BLaER1 (cell line): ENCODE measurements around the gene FYCO1.
A peak's percentile ranks its signal among the peaks of the same experiment; 100 is the strongest.

Experiments used
- H3K27ac ChIP-seq: shearing (Covaris generic); formaldehyde crosslinking; 2 replicates; pipeline ENCODE4 v1.8.1; 2022
- H3K27me3 ChIP-seq: shearing (Covaris generic); formaldehyde crosslinking; 2 replicates; pipeline ENCODE4 v1.8.1; 2022
- H3K36me3 ChIP-seq: shearing (Covaris generic); formaldehyde crosslinking; 2 replicates; pipeline ENCODE4 v1.8.1; 2022
- H3K4me1 ChIP-seq: shearing (Covaris generic); formaldehyde crosslinking; 2 replicates; pipeline ENCODE4 v1.8.1; 2022
- H3K4me2 ChIP-seq: shearing (Covaris generic); formaldehyde crosslinking; 2 replicates; pipeline ENCODE4 v1.8.1; 2022
- H3K4me3 ChIP-seq: shearing (Covaris generic); formaldehyde crosslinking; 2 replicates; pipeline ENCODE4 v1.8.1; 2022
- H3K9ac ChIP-seq: shearing (Covaris generic); formaldehyde crosslinking; 2 replicates; pipeline ENCODE4 v1.8.1; 2022
- H3K9me3 ChIP-seq: shearing (Covaris generic); formaldehyde crosslinking; 2 replicates; pipeline ENCODE4 v1.8.1; 2022
- H4K20me1 ChIP-seq: shearing (Covaris generic); formaldehyde crosslinking; 2 replicates; pipeline ENCODE4 v1.8.1; 2022
- Cebpa-rat ChIP-seq: shearing (Covaris generic); IDR thresholded peaks from 2 replicates; pipeline ENCODE4 v1.8.1; 2022

FYCO1 gene

GRCh38 chr3:45894015-45894414, 101.6 kb downstream of the FYCO1 start:
- no peak for TF ChIP-seq Cebpa-rat
- Histone ChIP-seq H3K4me1 (peaks cover 32% of the 10 kb centered on the region), H3K4me2 (no peak overlapping the region), H3K36me3 (no peaks in the 10 kb centered on the region), H3K4me3 (no peak overlapping the region), H3K27ac (no peak overlapping the region), H3K9me3 (no peaks in the 10 kb centered on the region), H3K27me3 (no peaks in the 10 kb centered on the region), H3K9ac (no peak overlapping the region), H4K20me1 (no peaks in the 10 kb centered on the region)

- Histone ChIP-seq H3K9me3 (no peaks in the 10 kb centered on the region), H4K20me1 (no peaks in the 10 kb centered on the region), H3K36me3 (no peaks in the 10 kb centered on the region), H3K4me3 (no peak overlapping the region), H3K27ac (no peak overlapping the region), H3K9ac (no peak overlapping the region), H3K4me1 (peaks cover 40% of the 10 kb centered on the region), H3K4me2 (no peak overlapping the region), H3K27me3 (no peaks in the 10 kb centered on the region)
- TF ChIP-seq Cebpa-rat: no peak
Observed at GRCh38 chr3:45892161-45892560, 103.5 kb downstream of the FYCO1 start.

DNA sequence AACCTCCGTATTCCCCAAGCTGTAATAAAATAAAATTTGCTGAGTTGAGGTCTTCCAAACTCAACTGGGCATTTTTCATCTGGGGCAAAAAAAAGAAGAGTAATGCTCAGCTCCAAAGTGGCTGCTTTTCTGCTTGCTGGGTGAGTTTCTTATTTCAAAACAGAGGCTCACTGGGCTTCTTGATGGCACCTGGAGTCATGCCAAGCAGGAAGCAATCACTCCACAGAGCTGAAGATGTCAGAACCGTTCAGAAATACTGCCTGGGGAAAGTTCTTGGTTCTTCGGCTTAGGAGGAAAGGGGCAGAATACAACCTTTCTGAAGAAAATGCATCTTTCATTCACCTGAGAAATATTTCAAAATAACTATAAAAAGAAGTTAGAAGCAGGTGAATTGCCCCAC, 105.2 kb downstream of the FYCO1 start:
- H3K9me3 ChIP-seq: no peaks in the 10 kb centered on the region
- H3K27ac ChIP-seq: no peak overlapping the region
- H4K20me1 ChIP-seq: no peaks in the 10 kb centered on the region
- no peak for TF ChIP-seq Cebpa-rat
- no peaks in the 10 kb centered on the region for H3K27me3 ChIP-seq
- no peak overlapping the region for H3K9ac ChIP-seq
- H3K4me2 ChIP-seq: peak overlapping the region; percentile 57
- H3K4me1 ChIP-seq: peaks cover 40% of the 10 kb centered on the region
- H3K4me3 ChIP-seq: no peak overlapping the region
- no peaks in the 10 kb centered on the region for H3K36me3 ChIP-seq

GRCh38 chr3:45889337-45889736, 106.3 kb downstream of the FYCO1 start:
- TF ChIP-seq Cebpa-rat: no peak
- Histone ChIP-seq H3K36me3 (no peaks in the 10 kb centered on the region), H3K27ac (no peak overlapping the region), H3K9ac (no peak overlapping the region), H3K27me3 (no peaks in the 10 kb centered on the region), H4K20me1 (no peaks in the 10 kb centered on the region), H3K9me3 (no peaks in the 10 kb centered on the region), H3K4me1 (peaks cover 40% of the 10 kb centered on the region), H3K4me3 (no peak overlapping the region), H3K4me2 (peak overlapping the region; percentile 42)

DNA sequence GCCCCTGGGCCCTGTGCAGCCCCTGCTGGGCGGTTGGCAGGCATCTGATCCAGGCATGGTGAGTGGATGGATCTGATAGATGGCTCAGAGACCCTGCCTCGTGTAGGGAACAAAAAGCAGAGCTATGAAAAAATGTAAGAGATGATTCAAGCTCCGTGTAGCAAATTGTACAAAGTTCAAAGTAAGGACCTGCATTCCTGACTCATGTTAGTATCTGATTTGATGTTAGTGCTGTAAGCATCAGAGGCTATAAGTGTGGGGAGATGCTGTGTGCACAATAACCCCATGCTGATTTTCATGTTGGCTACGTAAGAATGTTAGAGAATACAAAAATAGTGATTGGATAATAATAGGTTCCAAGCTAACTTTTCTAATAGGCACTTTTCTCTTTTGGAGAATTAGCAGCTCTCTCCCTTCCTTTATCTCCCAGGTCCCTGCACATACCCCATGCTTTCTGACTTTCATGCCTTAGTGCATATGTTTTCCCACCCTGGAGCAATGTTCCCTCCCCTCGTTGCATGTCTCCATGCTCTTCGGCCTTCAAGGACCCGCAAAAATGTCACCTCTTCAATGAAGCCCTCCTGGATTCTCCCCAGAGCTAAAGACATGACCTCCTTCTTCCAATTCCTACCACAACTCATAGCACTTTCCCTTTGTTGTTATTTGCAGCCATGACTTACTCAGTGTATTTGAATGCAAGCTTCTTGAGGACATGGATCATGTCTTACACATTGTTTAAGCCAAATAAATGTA, 107.7 kb downstream of the FYCO1 start:
- Histone ChIP-seq H3K9ac (no peak overlapping the region), H3K27me3 (no peaks in the 10 kb centered on the region), H4K20me1 (no peaks in the 10 kb centered on the region), H3K4me2 (no peak overlapping the region; the same call in 1 of the 2 replicates), H3K36me3 (no peaks in the 10 kb centered on the region), H3K4me1 (peaks cover 39% of the 10 kb centered on the region), H3K9me3 (no peaks in the 10 kb centered on the region), H3K27ac (no peak overlapping the region), H3K4me3 (no peak overlapping the region)
- no peak for TF ChIP-seq Cebpa-rat

GRCh38 chr3:45887285-45887684, 108.3 kb downstream of the FYCO1 start:
- Histone ChIP-seq H3K36me3 (no peaks in the 10 kb centered on the region), H3K27ac (no peak overlapping the region), H3K27me3 (no peaks in the 10 kb centered on the region), H3K4me1 (peaks cover 34% of the 10 kb centered on the region), H3K4me3 (no peak overlapping the region), H3K9me3 (no peaks in the 10 kb centered on the region), H3K9ac (no peak overlapping the region), H3K4me2 (no peak overlapping the region), H4K20me1 (no peaks in the 10 kb centered on the region)
- no peak for TF ChIP-seq Cebpa-rat

GRCh38 chr3:45885979-45886705, 109.5 kb downstream of the FYCO1 start, which contains the start of gene CCR9:
TSS of gene CCR9 (plus strand) at chr3:45886543. CDS start at chr3:45894934, 8,391 bp downstream.
- Histone ChIP-seq H3K27me3 (no peaks in the 10 kb centered on the region), H3K4me2 (no peak within 1 kb of the TSS), H3K4me1 (peaks cover 27% of the 10 kb centered on the region), H3K4me3 (no peak within 1 kb of the TSS), H3K9me3 (no peaks in the 10 kb centered on the region), H3K27ac (no peak within 1 kb of the TSS), H4K20me1 (no peaks in the 10 kb centered on the region), H3K36me3 (no peaks in the 10 kb centered on the region), H3K9ac (no peak within 1 kb of the TSS)
- TF ChIP-seq Cebpa-rat: no peak

GRCh38 chr3:45884368-45885201, 111.0 kb downstream of the FYCO1 start:
- Histone ChIP-seq H3K27ac (no peak overlapping the region), H4K20me1 (no peaks in the 10 kb centered on the region), H3K9ac (no peak overlapping the region), H3K4me3 (no peak overlapping the region), H3K27me3 (no peaks in the 10 kb centered on the region), H3K9me3 (no peaks in the 10 kb centered on the region), H3K4me2 (no peak overlapping the region), H3K4me1 (peaks cover 13% of the 10 kb centered on the region), H3K36me3 (no peaks in the 10 kb centered on the region)
- no peak for TF ChIP-seq Cebpa-rat

GRCh38 chr3:45881078-45882022, 114.3 kb downstream of the FYCO1 start:
- Histone ChIP-seq H4K20me1 (no peaks in the 10 kb centered on the region), H3K9me3 (no peaks in the 10 kb centered on the region), H3K4me2 (no peak overlapping the region), H3K36me3 (no peaks in the 10 kb centered on the region), H3K4me1 (no peaks in the 10 kb centered on the region), H3K4me3 (no peak overlapping the region), H3K27ac (no peak overlapping the region), H3K9ac (no peak overlapping the region), H3K27me3 (no peaks in the 10 kb centered on the region)
- TF ChIP-seq Cebpa-rat: no peak
